GM11168 (cell line): ENCODE data around the gene KRT13.

Source experiments
- in situ Hi-C: fragments of 300-500 bp; cut with MboI; formaldehyde crosslinking; loops from one replicate; pipeline ENCODE4 v1.12.0; 2022; ENCODE audit warnings: low sequenced_read_pairs; ENCODE audit not compliant: unreplicated experiment

KRT13 gene

GRCh38 chr17:41500131-41500911 lies 5.1 kb downstream of the KRT13 start:
- in situ Hi-C loops, result no loop called here

- in situ Hi-C loops, result no loop called here
These were observed 5.7 kb downstream of the KRT13 start for GRCh38 chr17:41499714-41500113.

DNA sequence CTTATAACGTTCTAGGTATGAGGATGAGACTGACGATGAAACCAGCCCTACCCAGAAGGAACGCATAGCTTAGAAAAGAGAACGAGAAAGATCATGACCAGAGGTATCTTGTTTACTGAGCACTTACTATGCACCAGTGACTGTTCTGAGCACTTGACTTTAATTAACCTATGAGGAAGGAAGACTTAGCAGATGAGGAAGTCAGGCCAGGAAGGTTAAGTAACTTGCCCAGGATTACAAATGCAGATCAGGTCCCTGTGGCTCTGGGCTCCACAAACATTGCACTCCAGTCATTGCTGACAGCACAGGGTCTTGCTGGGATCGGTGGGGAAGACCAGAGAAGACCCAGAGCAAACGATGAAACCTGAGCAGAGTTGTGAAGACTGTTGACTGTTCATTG lies 7.1 kb downstream of the KRT13 start:
- in situ Hi-C loops, result no loop called here

GRCh38 chr17:41496803-41497484 lies 8.5 kb downstream of the KRT13 start:
- in situ Hi-C loops, result no loop called here

DNA sequence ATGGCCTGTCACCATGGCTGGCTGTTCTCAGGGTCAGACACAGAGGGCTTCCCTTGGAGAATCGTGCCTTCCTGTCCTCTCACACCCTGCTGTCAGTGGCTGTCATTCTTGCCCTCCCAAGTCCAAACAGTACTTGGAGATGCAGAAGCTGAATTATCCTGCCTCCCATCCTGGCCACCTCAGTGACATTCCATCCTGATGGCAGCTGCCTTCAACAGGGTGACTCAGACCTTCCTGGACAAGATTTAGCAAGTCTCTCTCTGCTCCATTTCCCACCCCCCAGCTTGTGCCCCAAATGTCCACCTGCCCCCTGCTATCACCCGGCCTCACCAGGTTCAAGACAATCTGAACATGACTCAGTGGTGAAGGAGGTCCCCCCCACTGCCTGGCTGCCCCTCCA lies 10.9 kb downstream of the KRT13 start:
- in situ Hi-C loops, result no loop called here

DNA sequence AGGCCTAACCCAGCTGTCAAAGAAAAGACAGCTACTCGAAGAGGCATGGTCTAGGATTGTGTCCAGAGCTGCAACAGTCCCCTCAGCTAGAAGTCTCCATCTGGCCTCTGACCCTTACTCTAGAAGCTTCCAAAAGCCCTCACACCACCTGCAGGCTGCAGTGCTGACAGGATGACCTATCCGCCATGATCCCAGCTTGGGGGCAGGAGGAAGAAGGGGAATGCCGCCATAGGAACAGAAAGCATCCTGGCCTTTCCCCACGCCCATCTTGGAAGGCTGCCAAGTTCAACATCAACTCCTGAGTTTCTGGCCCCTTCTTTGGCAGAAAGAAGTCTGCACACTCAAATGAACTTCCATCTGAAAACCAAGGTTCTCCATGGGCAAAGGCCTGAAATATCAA lies 12.6 kb downstream of the KRT13 start:
- in situ Hi-C loops, result no loop called here

GRCh38 chr17:41492351-41492750 lies 13.1 kb downstream of the KRT13 start:
- in situ Hi-C loops, result no loop called here

DNA sequence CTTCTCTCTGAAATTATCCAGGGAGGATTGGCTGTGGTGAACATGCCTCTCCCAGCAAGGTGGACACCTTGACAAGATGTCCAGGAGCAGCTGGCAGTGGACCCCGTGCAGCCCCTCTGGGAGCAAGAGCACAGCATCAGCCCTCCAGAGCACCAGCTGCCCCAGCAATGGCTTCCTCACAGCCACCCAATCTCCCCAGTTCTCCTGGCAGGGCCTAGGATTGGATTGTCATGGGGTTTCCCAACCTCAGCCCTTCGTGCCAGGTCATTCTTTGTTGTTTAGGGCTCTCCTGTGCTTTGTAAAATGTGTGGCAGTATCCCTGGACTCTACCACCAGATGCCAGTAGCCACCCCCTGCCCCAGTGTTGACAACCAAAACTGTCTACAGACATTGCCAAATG lies 13.9 kb downstream of the KRT13 start:
- in situ Hi-C loops, result no loop called here

- in situ Hi-C loops, result no loop called here
These were observed 15.1 kb downstream of the KRT13 start for GRCh38 chr17:41490000-41490990.

- in situ Hi-C loops, result no loop called here
These were observed 15.9 kb downstream of the KRT13 start, which contains the start of gene KRT36 for GRCh38 chr17:41489531-41489930. Gene KRT36, minus strand, starts transcription at chr17:41489910. Its CDS starts 46 bp downstream, at chr17:41489864.

DNA sequence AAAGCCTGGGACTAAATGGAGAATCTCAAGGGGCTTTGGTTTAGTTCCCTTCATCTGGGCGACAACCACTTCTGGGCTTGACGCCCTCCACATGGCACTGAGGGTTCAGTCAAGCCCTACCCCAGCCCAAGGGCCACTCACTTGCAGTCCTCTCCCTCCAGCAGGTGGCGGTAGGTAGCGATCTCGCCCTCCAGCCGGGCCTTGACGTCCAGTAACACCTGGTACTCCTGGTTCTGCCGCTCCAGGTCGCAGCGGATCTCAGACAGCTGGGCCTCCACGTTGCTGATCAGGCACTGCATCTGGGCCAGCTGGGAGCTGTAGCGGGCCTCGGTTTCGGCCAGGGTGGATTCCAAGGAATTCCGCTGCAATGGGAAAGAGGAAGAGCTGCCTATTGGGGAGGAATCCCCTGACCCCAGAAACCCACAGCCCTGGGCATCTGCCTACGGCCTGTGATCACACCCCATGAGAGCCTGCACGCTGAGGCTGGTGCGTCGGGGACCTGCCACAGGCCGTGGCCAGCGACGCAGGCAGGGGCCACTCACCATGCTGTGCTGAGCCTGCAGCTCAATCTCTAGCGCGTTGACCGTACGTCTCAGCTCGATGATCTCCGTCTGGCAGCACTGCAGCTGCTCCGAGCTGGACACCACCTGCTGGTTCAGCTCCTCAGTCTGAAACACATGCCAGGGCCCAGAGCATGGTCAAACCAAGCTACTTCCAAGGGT lies 18.4 kb downstream of the KRT13 start:
- in situ Hi-C loops, result no loop called here

DNA sequence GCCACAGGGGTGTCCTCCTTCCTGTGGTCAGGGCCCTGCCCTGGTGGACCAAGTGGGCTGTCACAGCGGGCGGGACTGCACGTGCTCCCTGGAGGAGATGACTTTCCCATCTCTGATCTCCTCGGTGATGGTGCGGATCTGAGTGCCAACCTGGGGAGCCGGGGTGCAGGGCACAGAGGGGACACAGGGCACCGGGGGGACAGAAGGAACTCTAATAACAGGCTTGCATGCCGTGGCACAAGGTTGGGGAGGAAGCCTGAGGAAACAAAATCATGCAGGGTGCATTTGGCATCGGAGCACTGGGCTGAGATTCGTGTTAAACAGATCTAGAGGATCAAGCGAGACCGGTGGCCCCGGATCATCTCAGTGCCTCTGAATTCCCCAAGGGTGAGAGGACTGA lies 19.1 kb downstream of the KRT13 start:
- in situ Hi-C loops, result no loop called here

DNA sequence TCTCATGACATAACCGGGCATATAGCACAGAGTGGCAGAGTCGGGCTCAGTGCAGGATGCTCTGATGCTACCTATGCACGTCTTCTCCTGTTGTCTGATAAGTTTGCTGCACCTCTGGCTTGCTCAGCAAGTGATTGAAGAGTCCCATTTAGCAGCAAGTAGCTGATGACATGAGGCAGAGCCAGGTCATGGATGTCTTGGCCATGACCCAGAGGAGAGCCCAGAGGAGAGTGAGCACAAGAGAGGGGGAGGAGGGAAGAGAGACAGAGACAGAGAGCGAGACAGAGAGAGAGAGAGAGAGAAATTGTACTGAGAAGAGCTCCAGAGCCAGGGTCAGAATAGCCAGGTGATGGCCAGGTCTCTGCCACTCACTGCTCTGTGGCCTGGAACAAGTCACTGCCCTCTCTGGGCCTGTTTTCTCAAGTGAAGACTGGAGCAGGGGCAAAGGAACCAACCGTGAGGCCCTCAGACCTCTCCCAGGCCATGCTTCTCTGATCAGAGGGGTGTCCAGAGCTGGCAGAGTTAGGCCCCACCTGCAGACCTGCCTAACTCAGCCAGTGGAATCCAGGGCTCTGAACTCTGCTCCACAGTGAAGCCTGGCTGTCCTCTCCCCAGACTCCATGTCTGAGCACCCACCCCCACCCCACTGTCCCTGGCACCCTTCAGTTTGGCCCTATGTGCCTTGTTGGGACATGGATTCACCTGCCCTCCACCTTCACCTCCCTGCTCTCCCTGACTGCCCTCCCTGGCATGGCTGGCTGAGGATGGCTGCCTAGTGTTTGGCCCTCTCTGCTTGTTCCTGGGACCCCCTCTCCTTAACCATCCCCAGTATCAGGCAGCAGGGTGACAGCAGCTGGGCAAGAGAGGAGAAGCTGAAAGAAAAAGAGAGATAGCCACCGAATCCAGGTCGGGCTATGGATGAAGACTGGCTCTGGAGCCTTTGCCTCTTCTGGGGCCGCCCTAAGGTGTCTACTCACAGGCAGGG lies 20.2 kb downstream of the KRT13 start:
- in situ Hi-C loops, result no loop called here

- in situ Hi-C loops, result no loop called here
These were observed 21.2 kb downstream of the KRT13 start for GRCh38 chr17:41483991-41484826.

- in situ Hi-C loops, result no loop called here
These were observed 21.9 kb downstream of the KRT13 start for GRCh38 chr17:41483531-41483930.

DNA sequence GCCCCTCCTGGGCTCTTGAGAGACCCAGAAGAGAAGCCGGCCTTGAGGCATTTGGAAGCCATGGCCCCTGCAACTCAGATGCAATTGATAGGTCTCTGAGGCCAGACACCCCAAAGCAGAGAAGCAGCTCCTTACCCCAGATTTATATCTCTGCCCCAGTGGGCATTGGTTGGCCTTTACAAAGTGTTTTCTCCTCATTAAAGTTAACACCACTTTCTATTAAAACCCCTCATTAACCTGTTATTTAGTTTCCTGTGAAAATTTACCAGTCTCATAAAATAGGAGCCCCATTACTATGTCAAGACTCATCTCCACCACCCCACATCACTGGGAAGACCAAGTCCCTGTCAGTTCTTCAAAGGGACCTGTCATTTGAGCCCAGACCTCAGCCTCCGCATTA lies 24.4 kb downstream of the KRT13 start, which contains the start of gene KRT35:
Gene KRT35 (minus strand): TSS at position 116 of the 400 bp plus-strand sequence. CDS start 54 bp downstream, at position 62.
- in situ Hi-C loops, result no loop called here

GRCh38 chr17:41480581-41480980 lies 24.8 kb downstream of the KRT13 start:
- in situ Hi-C loops, result no loop called here

DNA sequence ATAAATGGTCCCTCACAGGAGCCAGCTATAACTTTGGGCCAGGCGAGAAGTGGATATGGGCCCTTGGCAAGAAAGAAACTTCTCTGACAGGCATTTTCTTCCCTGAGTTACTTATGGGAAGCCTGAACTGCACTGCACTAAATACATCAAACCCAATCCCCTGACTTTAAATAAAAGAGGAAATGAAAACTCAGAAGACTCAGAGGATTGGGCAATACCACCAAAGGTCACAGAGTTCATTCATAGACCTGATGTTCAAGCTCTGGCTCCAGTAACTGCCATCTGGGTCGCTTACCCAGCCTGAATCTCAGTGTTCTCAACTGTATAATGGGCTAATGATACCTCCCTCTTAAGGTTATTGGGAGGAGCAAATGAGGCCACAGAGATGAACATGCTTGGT lies 25.3 kb downstream of the KRT13 start:
- in situ Hi-C loops, result no loop called here
